ENCODE measurements around the gene CORO1C. TPM values are rescaled to one million over a fixed set of nuclear protein-coding genes. Genes with fewer than 3 reads are reported as not detected.

Gene CORO1C
- total RNA-seq, 2 experiments from 2014 or later, result 30.9 to 35.7 TPM

DNA sequence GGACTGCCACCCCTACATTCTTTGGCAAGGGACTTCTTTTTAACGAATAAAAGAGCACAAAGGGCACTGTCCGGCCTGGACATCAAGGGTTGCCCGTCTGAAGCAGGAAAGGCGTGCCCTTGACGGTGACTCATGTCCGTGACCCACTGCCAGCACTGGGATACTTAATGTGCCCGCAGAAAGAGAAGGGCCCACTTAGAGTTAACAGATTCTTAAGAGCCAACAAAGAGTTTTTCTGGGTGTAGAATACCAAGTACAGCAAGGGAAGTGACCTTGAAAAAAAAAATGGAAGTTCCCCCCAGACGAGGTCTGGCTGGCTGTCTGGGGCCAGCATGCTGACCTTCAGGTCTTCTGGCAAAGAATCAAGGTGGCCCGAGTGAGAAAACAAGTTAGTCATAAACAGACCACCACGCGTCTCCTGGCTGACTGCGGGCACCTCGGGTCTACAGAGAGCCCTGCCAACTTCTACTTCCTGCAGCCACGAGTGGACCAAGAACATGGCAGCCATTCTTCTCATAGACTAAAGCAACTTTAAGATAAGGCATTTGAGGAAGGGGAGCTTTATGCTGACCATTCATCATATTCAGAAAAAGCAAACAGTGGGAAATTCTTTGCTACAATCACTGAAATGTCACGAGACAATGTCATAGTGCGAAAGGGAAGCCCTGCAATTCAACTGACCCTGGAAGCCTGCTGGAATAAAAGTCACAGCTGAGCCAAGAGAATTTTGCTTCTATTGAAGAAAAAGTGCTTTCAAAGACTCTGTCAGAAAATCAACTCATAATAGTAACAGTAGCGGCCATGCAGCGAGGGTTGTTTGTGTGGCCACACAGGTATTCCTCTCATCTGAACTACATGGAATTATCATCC is 87.1 kb downstream of the CORO1C start:
- Mint-ChIP-seq H3K27ac (no peak overlapping the region), H3K4me1 (peaks cover 46% of the 10 kb centered on the region), H3K9me3 (no peaks in the 10 kb centered on the region), H3K27me3 (no peaks in the 10 kb centered on the region), H3K4me3 (no peak overlapping the region), H3K36me3 (ENCODE audit: low read depth) (peaks cover 33% of the 10 kb centered on the region)
- DNase-seq, result no peak
- ChIA-PET POLR2A (interaction anchor here (0.6 to 4.9 kb wide), 2 partner anchors 10 to 11 kb away, joined by 3 to 84 read pairs; partner anchors contain the start of gene SELPLG), CTCF (interaction anchor here (3.1 to 3.4 kb wide), 2 partner anchors 20 to 26 kb away, joined by 19 to 20 read pairs; no protein-coding TSS in a partner anchor)

DNA sequence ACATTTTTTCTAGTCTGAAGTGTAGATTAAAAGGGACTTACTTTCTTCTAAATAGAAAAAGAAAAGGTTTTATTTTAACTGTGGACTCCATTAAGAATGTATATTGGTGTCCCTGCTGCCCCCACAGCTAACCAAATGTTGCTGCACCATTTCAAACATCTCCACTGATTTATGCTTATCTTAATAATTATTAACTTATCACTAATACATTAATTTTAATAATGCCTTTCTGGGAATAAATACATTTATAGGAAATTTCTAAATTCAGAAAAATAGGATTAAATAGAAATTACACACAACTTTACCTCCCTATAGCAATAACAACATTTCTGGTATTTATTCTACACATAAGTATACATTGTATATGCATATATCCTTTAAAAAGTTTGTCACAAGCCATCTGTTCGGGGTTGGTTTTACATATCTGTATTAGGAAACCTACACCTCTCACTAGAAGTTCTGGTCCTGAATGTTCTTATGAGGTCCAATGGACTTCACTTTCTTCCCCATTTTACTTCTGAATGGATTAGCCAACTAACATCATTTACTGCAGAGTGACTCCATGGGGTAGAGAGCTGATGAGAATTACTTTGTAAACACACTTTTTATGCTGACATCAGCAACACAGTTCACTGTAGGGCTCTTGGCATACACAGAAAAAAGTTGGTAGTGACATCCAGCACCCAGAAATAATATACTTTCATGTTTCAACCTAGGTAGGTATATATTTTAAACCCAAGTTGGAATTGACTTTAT is 88.2 kb downstream of the CORO1C start:
- CTCF ChIA-PET, result no interaction called here
- H3K9me3 Mint-ChIP-seq, result no peaks in the 10 kb centered on the region

DNA sequence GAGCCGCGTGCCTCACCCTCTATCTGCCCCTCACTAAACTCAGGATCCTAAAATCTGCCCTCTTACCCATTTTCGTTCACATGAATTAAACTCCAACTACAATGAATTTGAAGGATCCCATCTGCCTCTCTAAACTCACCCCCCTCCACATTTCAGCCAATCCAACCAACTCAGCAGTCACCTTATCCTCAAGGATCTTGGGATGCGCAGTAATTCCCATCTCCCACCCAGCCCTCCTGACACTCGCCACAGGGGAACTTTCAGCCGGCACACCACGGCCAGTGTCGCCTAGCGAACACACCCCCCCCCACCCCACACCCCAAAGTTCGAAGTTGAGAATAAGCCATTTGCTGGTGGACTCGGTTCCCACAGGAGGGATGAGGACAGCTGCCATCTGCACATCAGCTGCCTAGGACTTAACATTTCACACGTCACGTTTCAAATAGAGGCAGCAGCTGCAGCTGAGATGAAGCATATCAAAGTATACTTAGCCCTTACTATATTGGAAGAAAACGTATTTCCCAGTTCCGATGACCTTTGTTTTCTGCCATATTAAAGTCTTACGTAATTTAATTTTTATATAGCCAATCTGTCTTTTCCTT is 88.9 kb downstream of the CORO1C start:
- ChIA-PET CTCF (no interaction called here), POLR2A (interaction anchor here (1.2 to 1.4 kb wide), 2 partner anchors 13 to 14 kb away, joined by 3 to 4 read pairs; no protein-coding TSS in a partner anchor)
- Mint-ChIP-seq H3K27me3 (no peaks in the 10 kb centered on the region), H3K4me3 (no peak overlapping the region), H3K4me1 (peaks cover 41% of the 10 kb centered on the region), H3K9me3 (no peaks in the 10 kb centered on the region), H3K36me3 (ENCODE audit: low read depth) (peaks cover 28% of the 10 kb centered on the region), H3K27ac (no peak overlapping the region)
- no peak for DNase-seq

More for the DNA sequence above, 88.2 kb downstream of the CORO1C start:
- Mint-ChIP-seq H3K4me3 (no peak overlapping the region), H3K4me1 (peaks cover 41% of the 10 kb centered on the region), H3K27me3 (no peaks in the 10 kb centered on the region), H3K36me3 (ENCODE audit: low read depth) (peaks cover 32% of the 10 kb centered on the region), H3K27ac (no peak overlapping the region)
- DNase-seq, result no peak
- POLR2A ChIA-PET, result interaction anchor here (0.6 kb wide), 1 partner anchor 9 kb away, joined by 3 read pairs; the partner anchor contains the start of gene SELPLG

DNA sequence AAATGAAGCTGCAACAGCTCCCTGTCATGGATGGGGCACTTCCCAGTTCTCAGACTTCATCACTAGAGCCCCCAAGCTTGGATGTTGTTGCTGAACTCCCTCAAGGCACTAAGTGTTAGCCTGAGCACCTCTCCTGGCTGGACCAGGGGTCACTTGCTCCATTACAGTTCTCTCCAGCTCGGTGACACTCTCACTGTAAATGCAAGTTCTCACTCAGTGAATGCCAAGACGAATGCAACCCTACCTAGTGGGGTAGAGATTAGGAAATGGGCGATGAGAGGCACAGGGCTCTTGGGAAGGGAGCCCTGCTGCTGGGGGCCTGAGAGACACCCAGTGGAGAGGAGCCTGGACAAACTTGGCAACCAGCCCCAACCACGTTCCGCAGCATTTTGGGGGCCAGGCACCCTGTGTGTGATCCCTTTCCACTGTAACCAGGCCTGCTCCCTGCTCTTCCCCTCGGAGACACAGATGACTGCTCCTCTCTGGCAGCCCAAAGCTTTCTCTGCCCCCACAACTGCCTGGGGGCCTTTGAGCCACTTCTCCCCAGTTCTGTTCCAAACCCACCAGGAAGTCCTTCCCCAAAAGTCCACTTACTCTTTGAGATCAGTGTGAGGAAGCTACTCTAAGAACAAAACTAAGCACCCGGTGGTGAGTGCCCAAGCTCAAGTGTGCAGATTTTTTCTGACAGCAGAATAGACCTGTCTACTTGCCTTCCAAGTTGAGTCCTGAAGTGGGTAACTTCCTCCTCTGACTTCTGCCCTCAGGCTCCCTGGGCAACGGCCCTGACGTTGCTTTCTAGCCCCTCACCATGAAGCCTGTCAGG is 89.7 kb downstream of the CORO1C start:
- peaks cover 28% of the 10 kb centered on the region for H3K36me3 Mint-ChIP-seq (ENCODE audit: low read depth)
- no peak for DNase-seq
- peaks cover 46% of the 10 kb centered on the region for H3K4me1 Mint-ChIP-seq

DNA sequence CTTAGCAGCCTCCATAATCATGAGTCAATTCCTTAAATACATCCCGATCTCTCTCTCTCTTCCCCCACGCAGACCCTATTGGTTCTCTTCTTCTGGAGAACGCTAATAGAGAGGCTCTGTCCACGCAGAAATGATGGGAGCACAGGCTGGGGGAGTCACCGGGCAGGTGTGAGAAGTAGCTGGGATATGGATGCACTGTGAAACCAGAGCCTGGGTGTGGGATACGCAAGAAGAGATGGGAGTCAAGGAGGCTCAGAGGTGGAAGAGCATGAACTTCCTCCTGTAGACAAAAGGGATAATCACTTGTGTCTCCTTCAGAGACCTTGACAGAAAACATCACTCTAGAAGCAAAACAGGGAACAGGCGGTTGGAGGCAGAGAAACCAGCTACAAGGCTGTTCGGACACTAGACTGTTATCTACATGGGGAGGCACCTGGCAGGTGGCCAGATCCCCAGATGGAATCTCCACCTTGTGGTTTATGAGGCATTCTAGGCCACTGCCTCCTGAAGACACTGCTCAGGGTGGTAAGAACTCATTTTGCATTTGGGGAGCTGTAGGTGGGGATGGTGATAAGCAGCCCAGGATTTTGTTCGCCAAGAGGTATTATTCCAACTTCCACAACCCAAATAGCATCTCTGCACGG is 90.4 kb downstream of the CORO1C start:
- peaks cover 45% of the 10 kb centered on the region for H3K4me1 Mint-ChIP-seq
- no peak for DNase-seq
- peaks cover 21% of the 10 kb centered on the region for H3K36me3 Mint-ChIP-seq (ENCODE audit: low read depth)
- H3K27ac Mint-ChIP-seq, result no peak overlapping the region
- H3K27me3 Mint-ChIP-seq, result no peaks in the 10 kb centered on the region
- H3K9me3 Mint-ChIP-seq, result no peaks in the 10 kb centered on the region
- H3K4me3 Mint-ChIP-seq, result no peak overlapping the region
- ChIA-PET CTCF (interaction anchor here (2.2 kb wide), 1 partner anchor 23 kb away, joined by 14 read pairs; no protein-coding TSS in a partner anchor), POLR2A (interaction anchor here (0.8 to 1.5 kb wide), 6 partner anchors 10 to 216 kb away, joined by 3 to 4 read pairs (median 3); partner anchors contain the start of gene SSH1)

More for the DNA sequence above, 89.7 kb downstream of the CORO1C start:
- Mint-ChIP-seq H3K27ac (no peak overlapping the region), H3K27me3 (no peaks in the 10 kb centered on the region), H3K9me3 (no peaks in the 10 kb centered on the region), H3K4me3 (no peak overlapping the region)
- ChIA-PET CTCF (interaction anchor here (2.2 kb wide), 1 partner anchor 23 kb away, joined by 14 read pairs; no protein-coding TSS in a partner anchor), POLR2A (interaction anchor here (1.2 to 1.5 kb wide), 5 partner anchors 11 to 216 kb away, joined by 3 to 4 read pairs (median 3); partner anchors contain the start of gene SSH1)

DNA sequence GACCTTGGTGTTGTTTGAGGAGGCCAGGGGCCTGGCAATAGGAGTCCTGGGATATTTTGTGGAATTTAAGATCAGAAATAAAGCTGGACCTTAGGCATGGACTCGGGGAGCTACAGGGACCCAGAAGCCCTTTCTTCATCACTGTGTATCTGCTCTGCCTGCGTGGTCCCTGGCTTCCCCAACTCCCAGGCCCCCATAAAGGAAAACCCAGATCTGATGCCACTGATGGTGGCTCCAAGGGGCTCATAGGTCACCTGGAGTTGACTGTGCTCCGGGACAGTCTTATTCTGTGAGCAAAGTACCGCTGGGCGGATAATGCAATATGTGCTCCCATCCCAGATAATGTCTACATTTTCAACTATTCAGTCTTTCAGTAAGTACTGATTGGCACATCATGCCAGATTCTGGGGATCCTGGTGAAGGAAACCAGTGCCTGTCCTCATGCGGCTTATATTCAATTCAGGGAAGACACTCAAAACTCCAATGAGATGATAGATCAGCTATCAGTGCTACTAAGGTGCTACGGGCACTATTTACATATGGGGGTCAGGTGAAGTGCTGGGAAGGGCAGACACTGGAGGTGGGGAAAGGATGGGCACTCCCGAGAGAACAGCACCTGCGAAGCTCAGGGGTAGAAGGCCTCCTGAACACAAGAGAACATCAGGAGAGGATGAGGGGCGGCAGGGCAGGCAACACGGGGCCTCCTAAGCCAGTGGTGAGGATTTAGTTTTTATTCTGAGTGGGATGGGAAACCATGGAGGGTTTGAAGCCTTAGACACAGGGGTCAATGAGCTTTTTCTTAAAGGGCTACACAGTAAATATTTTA is 92.1 kb downstream of the CORO1C start:
- H3K36me3 Mint-ChIP-seq (ENCODE audit: low read depth), result peaks cover 9% of the 10 kb centered on the region
- ChIA-PET CTCF (interaction anchor here (2.2 to 3.7 kb wide), 2 partner anchors 11 to 21 kb away, joined by 13 to 14 read pairs; no protein-coding TSS in a partner anchor), POLR2A (interaction anchor here (1.0 to 1.8 kb wide), 5 partner anchors 10 to 77 kb away, joined by 3 to 5 read pairs (median 3); partner anchors contain the start of gene ISCU)
- no peak for DNase-seq
- peaks cover 52% of the 10 kb centered on the region for H3K4me1 Mint-ChIP-seq
- H3K4me3 Mint-ChIP-seq, result no peak overlapping the region
- H3K27me3 Mint-ChIP-seq, result no peaks in the 10 kb centered on the region
- H3K9me3 Mint-ChIP-seq, result no peaks in the 10 kb centered on the region
- no peak overlapping the region for H3K27ac Mint-ChIP-seq

DNA sequence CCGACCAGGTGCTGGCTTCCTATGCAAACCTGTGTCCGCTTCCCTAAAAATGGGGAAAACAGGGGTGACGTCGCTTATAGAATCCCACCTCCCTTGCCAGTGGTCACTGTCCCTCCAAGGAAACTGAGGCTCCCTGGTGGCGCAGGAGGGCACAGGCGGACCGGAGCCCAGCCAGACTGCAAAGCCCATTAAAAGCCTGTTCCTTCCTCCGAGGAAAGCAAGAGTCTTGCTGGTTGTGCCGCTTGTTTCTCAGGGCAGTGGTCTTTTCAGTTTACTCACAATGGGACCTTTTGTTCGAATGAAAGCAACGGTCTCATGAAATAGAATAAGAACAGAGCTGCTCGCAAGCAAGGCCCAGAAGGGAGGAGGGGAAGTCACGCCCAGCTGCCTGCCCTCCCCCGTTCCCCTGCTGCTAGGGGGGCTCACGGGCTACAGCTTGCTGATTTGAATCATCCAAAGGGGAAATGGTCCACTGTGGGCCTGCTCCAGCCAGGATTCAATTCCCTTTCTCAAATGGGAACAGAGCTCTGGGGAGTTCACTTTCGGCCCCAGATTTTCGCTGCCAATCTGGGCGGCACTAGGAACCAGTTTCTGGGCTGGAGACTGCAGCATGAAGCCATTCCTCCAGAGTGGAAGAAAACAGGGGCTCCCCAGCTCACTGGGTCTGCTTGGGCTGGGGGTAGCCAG is 93.0 kb downstream of the CORO1C start:
- Mint-ChIP-seq H3K36me3 (ENCODE audit: low read depth) (peaks cover 15% of the 10 kb centered on the region), H3K4me1 (peaks cover 52% of the 10 kb centered on the region), H3K27me3 (no peaks in the 10 kb centered on the region), H3K27ac (no peak overlapping the region), H3K9me3 (no peaks in the 10 kb centered on the region), H3K4me3 (no peak overlapping the region)
- ChIA-PET CTCF (interaction anchor here (3.7 to 12.2 kb wide), 2 partner anchors 10 to 19 kb away, joined by 13 to 215 read pairs; no protein-coding TSS in a partner anchor), POLR2A (interaction anchor here (0.7 to 12.0 kb wide), 6 partner anchors 10 to 72 kb away, joined by 3 to 385 read pairs (median 4); partner anchors contain the start of genes ISCU and SART3)
- DNase-seq, result no peak

DNA sequence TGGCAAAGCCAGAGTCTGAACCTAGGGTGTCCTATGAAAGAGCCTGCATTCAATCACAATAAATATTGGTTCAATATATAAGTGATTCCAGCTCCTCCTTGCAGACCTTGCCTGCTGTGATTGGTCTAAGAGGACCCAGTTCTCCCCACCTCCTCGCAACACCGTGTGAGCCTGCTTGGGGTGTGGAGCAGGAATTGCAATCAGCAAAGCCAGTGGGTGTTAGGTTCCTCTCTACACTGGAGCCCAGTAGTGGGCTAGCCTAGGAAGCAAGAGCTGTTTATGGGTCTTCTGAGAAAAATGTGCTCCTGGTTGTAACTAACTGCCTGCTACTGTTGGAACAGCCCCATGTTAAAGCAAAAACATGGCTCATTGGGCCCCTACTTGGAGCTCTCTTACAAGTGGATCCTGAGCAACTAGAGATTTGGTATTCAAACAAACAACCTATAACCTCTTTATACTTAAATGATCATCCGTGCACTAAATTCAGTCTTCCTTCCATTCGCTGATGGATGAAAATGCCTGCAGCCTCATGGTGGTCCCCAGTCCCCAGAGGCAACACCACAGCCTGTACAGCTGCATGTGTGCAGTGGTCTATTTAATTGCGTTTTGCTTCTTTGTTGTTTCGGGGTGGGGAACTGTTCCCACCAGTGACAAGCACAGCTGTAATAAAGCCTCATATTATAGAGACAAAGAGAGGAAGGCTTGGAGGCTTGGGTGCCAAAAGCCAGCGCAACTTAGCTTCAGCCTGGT is 93.9 kb downstream of the CORO1C start:
- no peak overlapping the region for H3K4me3 Mint-ChIP-seq
- H3K4me1 Mint-ChIP-seq, result peaks cover 50% of the 10 kb centered on the region
- H3K9me3 Mint-ChIP-seq, result no peaks in the 10 kb centered on the region
- ChIA-PET POLR2A (interaction anchor here (0.7 to 12.0 kb wide), 6 partner anchors 9 to 71 kb away, joined by 3 to 385 read pairs (median 4); partner anchors contain the start of genes ISCU and SART3), CTCF (interaction anchor here (0.7 to 12.2 kb wide), 7 partner anchors 9 to 76 kb away, joined by 3 to 215 read pairs (median 13); partner anchors contain the start of genes ISCU and SART3)
- DNase-seq, result no peak
- peaks cover 23% of the 10 kb centered on the region for H3K36me3 Mint-ChIP-seq (ENCODE audit: low read depth)
- no peaks in the 10 kb centered on the region for H3K27me3 Mint-ChIP-seq
- H3K27ac Mint-ChIP-seq, result peak overlapping the region; percentile 44

DNA sequence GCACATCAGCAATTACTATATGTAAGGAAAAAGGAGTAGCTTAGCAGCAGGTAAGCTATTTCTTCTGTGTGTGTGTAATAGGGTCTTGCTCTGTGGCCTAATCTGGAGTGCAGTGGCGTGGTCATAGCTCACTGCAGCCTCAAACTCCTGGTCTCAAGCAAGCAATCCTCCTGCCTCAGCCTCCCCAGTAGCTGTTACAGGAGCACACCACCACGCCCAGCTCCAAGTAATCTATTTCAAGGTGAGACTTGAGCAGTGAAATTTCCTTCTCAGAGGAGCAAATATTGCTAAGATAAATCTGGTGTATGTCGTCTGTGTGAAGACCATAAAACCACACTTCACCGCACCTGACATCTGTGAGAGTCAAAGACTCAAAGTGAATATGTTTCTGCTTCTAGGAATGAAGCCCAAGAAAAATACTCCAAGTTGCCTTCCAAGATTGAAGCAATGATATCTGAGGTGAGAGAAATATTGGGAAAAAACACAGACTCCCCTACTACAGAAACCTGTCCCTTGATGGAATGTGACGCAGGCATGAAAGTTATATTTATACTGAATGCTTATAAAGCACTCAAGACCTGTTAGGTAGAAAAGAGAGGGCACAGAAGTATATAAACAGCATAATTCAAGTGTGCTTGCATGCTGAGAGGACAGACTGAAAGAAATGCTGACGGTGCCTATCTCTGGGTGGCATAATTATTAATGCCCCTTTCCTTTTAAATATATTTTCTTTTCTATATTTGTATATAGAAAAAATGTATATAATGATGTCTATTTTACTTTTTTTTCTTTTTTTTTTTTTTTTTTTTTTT is 95.1 kb downstream of the CORO1C start:
- Mint-ChIP-seq H3K4me3 (peak overlapping the region; percentile 99), H3K27me3 (no peaks in the 10 kb centered on the region), H3K27ac (peak overlapping the region; percentile 100), H3K36me3 (ENCODE audit: low read depth) (peaks cover 30% of the 10 kb centered on the region), H3K4me1 (peaks cover 53% of the 10 kb centered on the region), H3K9me3 (no peaks in the 10 kb centered on the region)
- DNase-seq, result no peak
- ChIA-PET CTCF (interaction anchor here (0.7 to 12.2 kb wide), 15 partner anchors 10 to 316 kb away, joined by 3 to 215 read pairs (median 6); partner anchors contain the start of genes CORO1C, ISCU and SART3), POLR2A (interaction anchor here (0.8 to 12.0 kb wide), 19 partner anchors 9 to 459 kb away, joined by 3 to 385 read pairs (median 9); partner anchors contain the start of genes CORO1C, ISCU, SART3 and SSH1)

All from activated CD4-positive, alpha-beta memory T cell treated with anti-CD3 and anti-CD28 coated beads, Interleukin-2, amount 10 ng/mL, durations not matched to agents 7 days and 5 days (primary cell).